Neural cell (in vitro differentiated cells): ENCODE measurements around the gene TSFM. TPM values are rescaled to one million over a fixed set of nuclear protein-coding genes. Genes with fewer than 3 reads are reported as not detected.

ENCODE experiments used
- H2AFZ ChIP-seq: fragments of 200-600, 300-800 bp; sonication (generic), shearing (Covaris generic); 2 replicates; pipeline ENCODE4 v1.6.0; 2014; ENCODE audit warnings: low read depth, mild to moderate bottlenecking, antibody characterized with exemption, low read length, moderate library complexity
- H3F3A ChIP-seq: fragments of 200-600 bp; shearing (Covaris generic); 2 replicates; pipeline ENCODE4 v1.6.1; 2016; ENCODE audit warnings: mild to moderate bottlenecking, moderate library complexity, mixed read lengths, antibody characterized with exemption, low read length; ENCODE audit not compliant: insufficient read depth, poor library complexity, severe bottlenecking
- H3K27ac ChIP-seq: fragments of 200-600, 300-800 bp; sonication (generic), shearing (Covaris generic); 2 replicates; pipeline ENCODE4 v1.5.1; 2014; ENCODE audit warnings: mild to moderate bottlenecking, low read length, moderate library complexity
- H3K27me3 ChIP-seq: fragments of 300-800, 200-600 bp; sonication (generic), shearing (Covaris generic); 2 replicates; pipeline ENCODE4 v1.6.0; 2014; ENCODE audit warnings: mild to moderate bottlenecking, low read depth, low read length, moderate library complexity; ENCODE audit not compliant: insufficient read depth
- H3K36me3 ChIP-seq: fragments of 300-800, 200-600 bp; sonication (generic), shearing (Covaris generic); 2 replicates; pipeline ENCODE4 v1.5.1; 2014; ENCODE audit warnings: mild to moderate bottlenecking, antibody characterized with exemption, low read length, moderate library complexity; ENCODE audit not compliant: insufficient read depth
- H3K4me2 ChIP-seq: fragments of 300-800, 200-600 bp; sonication (generic), shearing (Covaris generic); 2 replicates; pipeline ENCODE4 v1.6.0; 2014; ENCODE audit warnings: mild to moderate bottlenecking, low read length
- H3K4me3 ChIP-seq: fragments of 300-800, 200-600 bp; sonication (generic), shearing (Covaris generic); 2 replicates; pipeline ENCODE4 v1.5.1; 2014; ENCODE audit warnings: mild to moderate bottlenecking, low read length, moderate library complexity
- H3K79me2 ChIP-seq: fragments of 200-600 bp; shearing (Covaris generic); replicated peaks from 2 replicates; pipeline ENCODE4 v1.6.0; 2014; ENCODE audit warnings: mild to moderate bottlenecking, low read length, moderate library complexity; ENCODE audit not compliant: insufficient read depth
- H3K9ac ChIP-seq: fragments of 300-800, 200-600 bp; sonication (generic), shearing (Covaris generic); 2 replicates; pipeline ENCODE4 v1.6.1; 2016; ENCODE audit warnings: mild to moderate bottlenecking, low read length, mixed read lengths
- H3K9me2 ChIP-seq: fragments of 200-600 bp; shearing (Covaris generic); 2 replicates; pipeline ENCODE4 v1.6.1; 2016; ENCODE audit warnings: mild to moderate bottlenecking, low read length, mixed read lengths; ENCODE audit not compliant: insufficient read depth
- H3K9me3 ChIP-seq: fragments of 200-600, 300-800 bp; sonication (generic), shearing (Covaris generic); 2 replicates; pipeline ENCODE4 v1.6.1; 2016; ENCODE audit warnings: mild to moderate bottlenecking, mixed run types, low read length, moderate library complexity, mixed read lengths
- H4K20me1 ChIP-seq: fragments of 200-600 bp; shearing (Covaris generic); 2 replicates; pipeline ENCODE4 v1.6.1; 2016; ENCODE audit warnings: mild to moderate bottlenecking, mixed run types; ENCODE audit not compliant: insufficient read depth
- CTCF ChIP-seq: fragments of 450-650 bp; IDR thresholded peaks from 2 replicates; pipeline ENCODE4 v1.5.1; 2014; ENCODE audit warnings: antibody characterized with exemption, mild to moderate bottlenecking, moderate library complexity; ENCODE audit not compliant: poor library complexity, severe bottlenecking
- EP300 ChIP-seq: fragments of 450-650 bp; conservative IDR thresholded peaks from 2 replicates; pipeline ENCODE4 v1.6.1; 2014; ENCODE audit warnings: antibody characterized with exemption, mild to moderate bottlenecking, moderate library complexity; ENCODE audit not compliant: poor library complexity, severe bottlenecking
- EZH2 ChIP-seq: fragments of 200-600, 300-800 bp; shearing (Covaris generic), sonication (generic); IDR thresholded peaks from 2 replicates; pipeline ENCODE4 v1.6.1; 2014; ENCODE audit warnings: antibody characterized with exemption, low read length, borderline replicate concordance, mild to moderate bottlenecking; ENCODE audit not compliant: insufficient read depth, poor library complexity, severe bottlenecking
- MXI1 ChIP-seq: fragments of 450-650 bp; conservative IDR thresholded peaks from 2 replicates; pipeline ENCODE4 v1.6.1; 2014; ENCODE audit warnings: antibody characterized with exemption, mild to moderate bottlenecking; ENCODE audit not compliant: poor library complexity, severe bottlenecking
- POLR2AphosphoS5 ChIP-seq: IDR thresholded peaks from 2 replicates; pipeline ENCODE4 v1.6.1; 2012
- RAD21 ChIP-seq: fragments of 450-650 bp; conservative IDR thresholded peaks from 2 replicates; pipeline ENCODE4 v1.6.1; 2014; ENCODE audit warnings: antibody characterized with exemption, mild to moderate bottlenecking, moderate library complexity
- REST ChIP-seq: IDR thresholded peaks from 2 replicates; pipeline ENCODE4 v1.6.1; 2012; ENCODE audit warnings: borderline replicate concordance
- SMC3 ChIP-seq: fragments of 450-650 bp; conservative IDR thresholded peaks from 2 replicates; pipeline ENCODE4 v1.6.1; 2014; ENCODE audit warnings: antibody characterized with exemption, mild to moderate bottlenecking, moderate library complexity; ENCODE audit not compliant: poor library complexity
- TAF1 ChIP-seq: IDR thresholded peaks from 2 replicates; pipeline ENCODE4 v1.6.1; 2012; ENCODE audit warnings: low read depth
- polyA plus RNA-seq: library from polyadenylated mRNA; depleted of rRNA; stranded (reverse); fragments of >200 nt; gene quantifications from 2 replicates; pipeline ENCODE4 v1.2.3, GENCODE V29; 2014

The TSFM gene
- polyA plus RNA-seq, 1 donor from 2014 or later = 37.8 TPM

- H3K79me2 ChIP-seq = peaks cover 27% of the 10 kb centered on the region
- no peaks in the 10 kb centered on the region for H3K9me3 ChIP-seq
- peaks cover 5% of the 10 kb centered on the region for H3K36me3 ChIP-seq
- TF ChIP-seq MXI1 = peak; percentile 93
- TF ChIP-seq EP300 = peak; percentile 89
- peak; percentile 90 for TF ChIP-seq TAF1
- no peak for TF ChIP-seq EZH2
- peak; percentile 13 for TF ChIP-seq CTCF
- peak; percentile 40 for TF ChIP-seq REST
- peak; percentile 18 for TF ChIP-seq SMC3
- no peak for TF ChIP-seq RAD21
- TF ChIP-seq POLR2AphosphoS5 = peak; percentile 84
- H3F3A ChIP-seq = no peaks in the 10 kb centered on the region
- H4K20me1 ChIP-seq = no peaks in the 10 kb centered on the region
- H3K27ac ChIP-seq = peak within 1 kb of the TSS; percentile 87
- H3K4me3 ChIP-seq = peak within 1 kb of the TSS; percentile 85
- H2AFZ ChIP-seq = peak within 1 kb of the TSS; percentile 62
- H3K27me3 ChIP-seq = no peaks in the 10 kb centered on the region
- H3K4me2 ChIP-seq = peak within 1 kb of the TSS; percentile 100
- no peaks in the 10 kb centered on the region for H3K9me2 ChIP-seq
- peak within 1 kb of the TSS; percentile 95 for H3K9ac ChIP-seq
Measured at GRCh38 chr12:57751788-57752667, 30.6 kb upstream of the TSFM start, which contains the start of gene CDK4. Gene CDK4 (minus strand): TSS chr12:57752310. CDS start chr12:57751717, 593 bp downstream.

DNA sequence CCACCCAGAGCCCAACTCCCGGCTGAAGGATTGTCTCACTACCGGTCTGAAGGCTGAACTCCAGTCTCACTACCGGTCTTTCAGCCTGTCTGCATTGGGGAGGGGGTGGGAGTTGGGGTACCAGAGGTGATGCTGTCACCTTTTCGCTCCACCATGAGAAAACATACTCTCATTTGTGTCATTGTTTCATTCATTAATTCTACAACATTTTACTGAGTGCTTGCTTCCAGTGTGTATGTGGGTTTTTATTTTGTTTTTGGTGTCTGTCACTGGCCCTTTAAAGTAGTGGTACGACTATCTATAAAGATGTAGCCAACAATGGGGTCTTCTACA is 30.0 kb upstream of the TSFM start:
- H3F3A ChIP-seq = no peaks in the 10 kb centered on the region
- peak; percentile 17 for TF ChIP-seq REST
- TF ChIP-seq EP300 = no peak
- TF ChIP-seq MXI1 = no peak
- TF ChIP-seq CTCF = no peak
- TF ChIP-seq POLR2AphosphoS5 = peak; percentile 32
- peak overlapping the region; percentile 29 for H2AFZ ChIP-seq
- peak overlapping the region; percentile 78 for H3K27ac ChIP-seq
- no peaks in the 10 kb centered on the region for H4K20me1 ChIP-seq
- H3K9me3 ChIP-seq = no peaks in the 10 kb centered on the region
- peaks cover 27% of the 10 kb centered on the region for H3K79me2 ChIP-seq
- H3K27me3 ChIP-seq = no peaks in the 10 kb centered on the region
- H3K9ac ChIP-seq = peak overlapping the region; percentile 59
- H3K36me3 ChIP-seq = no peaks in the 10 kb centered on the region
- peak overlapping the region; percentile 85 for H3K4me3 ChIP-seq
- no peaks in the 10 kb centered on the region for H3K9me2 ChIP-seq
- H3K4me2 ChIP-seq = peak overlapping the region; percentile 76
